OCI-LY1 (cell line): ENCODE measurements around the gene ROCK2.

ENCODE experiments used
- H2AFZ ChIP-seq: fragments of 200-600 bp; sonication (generic), shearing (Covaris generic); 2 replicates; pipeline ENCODE4 v1.6.0; 2014; ENCODE audit warnings: antibody characterized with exemption, mild to moderate bottlenecking, low read length
- H3F3A ChIP-seq: fragments of 200-600 bp; sonication (generic), shearing (Covaris generic); 2 replicates; pipeline ENCODE4 v1.6.0; 2014; ENCODE audit warnings: mild to moderate bottlenecking, antibody characterized with exemption, low read length, moderate library complexity; ENCODE audit not compliant: insufficient read depth
- H3K27ac ChIP-seq: fragments of 200-600 bp; sonication (generic); 2 replicates; pipeline ENCODE4 v1.5.1; 2014; ENCODE audit warnings: low read length, mixed run types, mild to moderate bottlenecking, low read depth; ENCODE audit not compliant: poor library complexity, severe bottlenecking
- H3K27me3 ChIP-seq: fragments of 200-600 bp; sonication (generic); 2 replicates; pipeline ENCODE4 v1.6.0; 2014; ENCODE audit warnings: antibody characterized with exemption, mild to moderate bottlenecking, low read length, moderate library complexity; ENCODE audit not compliant: insufficient read depth
- H3K36me3 ChIP-seq: fragments of 200-600 bp; sonication (generic); 2 replicates; pipeline ENCODE4 v1.6.1; 2014; ENCODE audit warnings: mild to moderate bottlenecking, antibody characterized with exemption, low read length, moderate library complexity, mixed read lengths; ENCODE audit not compliant: insufficient read depth
- H3K4me1 ChIP-seq: fragments of 200-600 bp; sonication (generic); 2 replicates; pipeline ENCODE4 v1.5.1; 2014; ENCODE audit warnings: mild to moderate bottlenecking, low read length, moderate library complexity; ENCODE audit not compliant: insufficient read depth, severe bottlenecking
- H3K4me2 ChIP-seq: fragments of 200-600 bp; sonication (generic), shearing (Covaris generic); 2 replicates; pipeline ENCODE4 v1.6.1; 2014; ENCODE audit warnings: low read length
- H3K4me3 ChIP-seq: fragments of 200-600 bp; sonication (generic); 2 replicates; pipeline ENCODE4 v1.5.1; 2014; ENCODE audit warnings: low read length, low read depth, mild to moderate bottlenecking, mixed read lengths; ENCODE audit not compliant: poor library complexity, severe bottlenecking
- H3K79me2 ChIP-seq: fragments of 200-600 bp; shearing (Covaris generic); 2 replicates; pipeline ENCODE4 v1.6.1; 2016; ENCODE audit warnings: mixed run types, low read length, mixed read lengths; ENCODE audit not compliant: insufficient read depth
- H3K9ac ChIP-seq: fragments of 200-600 bp; sonication (generic), shearing (Covaris generic); 2 replicates; pipeline ENCODE4 v1.6.1; 2014; ENCODE audit warnings: mild to moderate bottlenecking, low read length, mixed read lengths
- H3K9me2 ChIP-seq: fragments of 200-600 bp; sonication (generic), shearing (Covaris generic); 2 replicates; pipeline ENCODE4 v1.6.1; 2014; ENCODE audit warnings: low read depth, mild to moderate bottlenecking, low read length, mixed read lengths
- H3K9me3 ChIP-seq: fragments of 200-600 bp; shearing (Covaris generic); 2 replicates; pipeline ENCODE4 v1.6.1; 2014; ENCODE audit warnings: low read length, mixed read lengths
- H4K20me1 ChIP-seq: fragments of 200-600 bp; sonication (generic), shearing (Covaris generic); 2 replicates; pipeline ENCODE4 v1.6.0; 2016; ENCODE audit warnings: mild to moderate bottlenecking, low read length; ENCODE audit not compliant: insufficient read depth
- CTCF ChIP-seq: fragments of 200-600 bp; sonication (generic), shearing (Covaris generic); IDR thresholded peaks from 2 replicates; pipeline ENCODE4 v1.5.1; 2017; ENCODE audit warnings: mild to moderate bottlenecking, antibody characterized with exemption, low read length, moderate library complexity, mixed read lengths
- EZH2 ChIP-seq: fragments of 200-600 bp; sonication (generic), shearing (Covaris generic); IDR thresholded peaks from 2 replicates; pipeline ENCODE4 v1.8.0; 2017; ENCODE audit warnings: borderline replicate concordance, mixed run types, mild to moderate bottlenecking, antibody characterized with exemption, low read length, moderate library complexity, mixed read lengths

Gene ROCK2

GRCh38 chr2:11356764-11357163 lies 12.3 kb upstream of the ROCK2 start:
- H3K27ac ChIP-seq: no peak overlapping the region
- no peak for TF ChIP-seq CTCF
- no peaks in the 10 kb centered on the region for H3K9me3 ChIP-seq
- no peak overlapping the region for H3K4me3 ChIP-seq
- no peaks in the 10 kb centered on the region for H3K9me2 ChIP-seq
- H3K36me3 ChIP-seq: no peaks in the 10 kb centered on the region
- no peaks in the 10 kb centered on the region for H3K27me3 ChIP-seq
- H3F3A ChIP-seq: no peaks in the 10 kb centered on the region
- no peak overlapping the region for H3K4me2 ChIP-seq
- no peaks in the 10 kb centered on the region for H3K4me1 ChIP-seq
- no peak overlapping the region for H2AFZ ChIP-seq
- no peaks in the 10 kb centered on the region for H4K20me1 ChIP-seq
- no peak overlapping the region for H3K9ac ChIP-seq
- no peaks in the 10 kb centered on the region for H3K79me2 ChIP-seq

- Histone ChIP-seq H3K4me3 (no peak overlapping the region), H3K9me2 (no peaks in the 10 kb centered on the region), H3F3A (no peaks in the 10 kb centered on the region), H3K79me2 (no peaks in the 10 kb centered on the region), H3K4me1 (no peaks in the 10 kb centered on the region), H3K27me3 (no peaks in the 10 kb centered on the region), H3K9me3 (no peaks in the 10 kb centered on the region), H3K36me3 (no peaks in the 10 kb centered on the region), H3K4me2 (no peak overlapping the region), H2AFZ (no peak overlapping the region), H3K27ac (no peak overlapping the region), H3K9ac (no peak overlapping the region), H4K20me1 (no peaks in the 10 kb centered on the region)
- TF ChIP-seq EZH2: no peak
Observed at GRCh38 chr2:11355194-11356053, 11.0 kb upstream of the ROCK2 start.

- H3K36me3 ChIP-seq: no peaks in the 10 kb centered on the region
- H2AFZ ChIP-seq: no peak overlapping the region
- no peaks in the 10 kb centered on the region for H3K9me2 ChIP-seq
- 0 out of 2 replicates have a peak, but pooled peaks cover 5% of the 10 kb centered on the region for H3K27me3 ChIP-seq
- no peak overlapping the region for H3K4me2 ChIP-seq
- no peak overlapping the region for H3K4me3 ChIP-seq
- H3F3A ChIP-seq: no peaks in the 10 kb centered on the region
- TF ChIP-seq CTCF (no peak), EZH2 (no peak)
- H3K9me3 ChIP-seq: no peaks in the 10 kb centered on the region
- H3K4me1 ChIP-seq: no peaks in the 10 kb centered on the region
- H3K27ac ChIP-seq: no peak overlapping the region
- H4K20me1 ChIP-seq: no peaks in the 10 kb centered on the region
- H3K79me2 ChIP-seq: no peaks in the 10 kb centered on the region
- H3K9ac ChIP-seq: no peak overlapping the region
Observed at GRCh38 chr2:11354363-11355154, 10.1 kb upstream of the ROCK2 start.
